ENCODE data around the gene ABCC9.

Gene ABCC9

DNA sequence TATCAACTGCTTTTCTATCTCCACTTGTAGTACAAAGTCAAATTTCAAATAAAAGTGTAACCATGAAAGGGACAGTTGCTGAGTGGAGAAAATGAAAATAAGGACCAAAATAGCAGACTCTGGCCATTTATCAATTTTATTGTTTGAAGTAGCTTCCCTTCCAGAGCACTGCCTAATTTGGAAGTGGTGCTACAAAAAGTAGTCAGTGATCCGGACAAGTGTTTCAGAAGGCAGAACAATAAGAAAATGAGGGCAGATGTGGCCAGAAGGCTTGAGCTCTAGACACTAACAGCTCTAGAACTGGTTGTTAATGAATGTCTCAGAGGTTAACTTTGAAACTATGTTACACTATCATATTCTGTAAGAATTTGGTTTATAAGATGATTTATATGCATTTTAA, 48.9 kb downstream of the ABCC9 start:
- H3K4me3 ChIP-seq (ENCODE audit: low read depth, low read length) = no peak overlapping the region
- TF ChIP-seq, protein P1, sequence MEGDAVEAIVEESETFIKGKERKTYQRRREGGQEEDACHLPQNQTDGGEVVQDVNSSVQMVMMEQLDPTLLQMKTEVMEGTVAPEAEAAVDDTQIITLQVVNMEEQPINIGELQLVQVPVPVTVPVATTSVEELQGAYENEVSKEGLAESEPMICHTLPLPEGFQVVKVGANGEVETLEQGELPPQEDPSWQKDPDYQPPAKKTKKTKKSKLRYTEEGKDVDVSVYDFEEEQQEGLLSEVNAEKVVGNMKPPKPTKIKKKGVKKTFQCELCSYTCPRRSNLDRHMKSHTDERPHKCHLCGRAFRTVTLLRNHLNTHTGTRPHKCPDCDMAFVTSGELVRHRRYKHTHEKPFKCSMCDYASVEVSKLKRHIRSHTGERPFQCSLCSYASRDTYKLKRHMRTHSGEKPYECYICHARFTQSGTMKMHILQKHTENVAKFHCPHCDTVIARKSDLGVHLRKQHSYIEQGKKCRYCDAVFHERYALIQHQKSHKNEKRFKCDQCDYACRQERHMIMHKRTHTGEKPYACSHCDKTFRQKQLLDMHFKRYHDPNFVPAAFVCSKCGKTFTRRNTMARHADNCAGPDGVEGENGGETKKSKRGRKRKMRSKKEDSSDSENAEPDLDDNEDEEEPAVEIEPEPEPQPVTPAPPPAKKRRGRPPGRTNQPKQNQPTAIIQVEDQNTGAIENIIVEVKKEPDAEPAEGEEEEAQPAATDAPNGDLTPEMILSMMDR (IDR thresholded peaks at IDR 0.05; ENCODE audit: low read depth, low read length) = no peak
- no peak for DNase-seq (ENCODE audit: low read depth, low spot score)
- in situ Hi-C loops (cut with HindIII; ENCODE audit: low sequenced_read_pairs) = no loop called here

DNA sequence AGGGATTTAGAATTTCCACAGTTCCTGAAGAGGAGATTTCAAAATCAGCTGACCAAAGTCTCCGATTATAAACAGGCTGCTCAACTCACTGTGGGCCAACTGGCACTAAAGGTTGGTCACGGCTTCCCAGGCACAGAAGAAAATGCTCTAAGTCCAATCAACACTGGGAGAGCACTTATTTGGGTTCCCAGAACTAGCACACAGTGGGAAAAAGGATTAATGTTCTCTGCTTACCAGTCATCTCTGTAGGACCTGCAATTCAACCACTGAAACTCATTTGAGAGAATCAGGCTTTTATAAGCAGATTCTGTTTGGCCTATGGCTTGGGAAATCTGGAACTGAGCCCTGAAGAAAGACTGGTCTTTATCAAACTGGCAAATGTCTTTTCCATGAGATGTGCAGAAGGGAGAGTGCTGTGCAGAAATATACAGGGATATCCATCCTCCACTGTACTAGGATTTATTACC, 49.4 kb downstream of the ABCC9 start:
- no peak for DNase-seq (ENCODE audit: low read depth, low spot score)
- in situ Hi-C loops (cut with HindIII; ENCODE audit: low sequenced_read_pairs) = no loop called here
- no peak overlapping the region for H3K4me3 ChIP-seq (ENCODE audit: low read depth, low read length)
- TF ChIP-seq, protein P1 (IDR thresholded peaks at IDR 0.05; ENCODE audit: low read depth, low read length) = no peak

DNA sequence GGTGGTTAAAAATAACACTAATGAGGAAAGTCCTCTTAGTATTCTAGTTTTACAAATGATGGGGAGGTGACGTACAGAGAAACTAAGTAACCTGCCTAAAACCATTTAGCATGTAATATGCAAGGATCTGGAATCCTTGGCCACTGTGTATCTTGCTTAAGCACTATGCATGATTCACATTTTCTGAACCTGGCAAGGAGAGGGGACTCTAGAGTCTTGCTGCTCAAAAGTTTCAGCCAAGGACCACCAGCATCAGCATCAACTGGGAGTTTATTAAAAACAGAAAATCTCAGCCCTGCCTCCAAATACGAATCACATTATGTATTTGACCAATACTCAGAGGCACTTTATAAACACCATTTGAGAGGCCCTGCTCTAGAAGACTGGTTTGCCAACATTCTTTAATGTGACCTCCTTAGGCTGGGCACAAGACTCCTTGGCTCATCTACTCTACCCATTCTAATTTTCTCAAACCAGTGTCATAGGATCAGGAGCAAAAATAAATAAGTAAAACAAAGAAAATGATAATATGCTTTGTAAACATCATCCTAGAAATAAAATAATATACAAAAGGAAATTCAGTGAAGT, 52.9 kb downstream of the ABCC9 start:
- TF ChIP-seq, protein P1 (IDR thresholded peaks at IDR 0.05; ENCODE audit: low read depth, low read length) = no peak
- no peak for DNase-seq (ENCODE audit: low read depth, low spot score)
- H3K4me3 ChIP-seq (ENCODE audit: low read depth, low read length) = no peak overlapping the region
- in situ Hi-C loops (cut with HindIII; ENCODE audit: low sequenced_read_pairs) = no loop called here

DNA sequence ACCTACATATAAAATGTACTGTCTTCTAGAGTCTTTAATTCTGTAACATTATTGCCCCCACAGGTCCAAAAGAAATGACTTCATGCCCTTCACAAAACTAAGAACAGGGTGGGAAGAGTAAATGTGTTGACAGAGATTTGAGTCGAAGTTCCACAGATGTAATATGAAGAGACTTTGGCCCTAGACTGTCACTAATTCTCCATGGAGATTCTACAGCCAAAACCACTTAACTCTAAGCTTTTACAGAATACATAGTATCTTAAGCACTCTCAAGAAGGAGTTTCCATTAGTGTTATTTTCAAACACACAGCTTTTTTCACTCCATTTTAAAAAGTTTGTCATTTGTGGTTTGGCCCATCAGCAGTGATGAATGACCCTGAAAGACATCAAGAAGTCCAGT, 56.3 kb downstream of the ABCC9 start:
- in situ Hi-C loops (cut with HindIII; ENCODE audit: low sequenced_read_pairs) = no loop called here
- TF ChIP-seq, protein P1 (IDR thresholded peaks at IDR 0.05; ENCODE audit: low read depth, low read length) = no peak
- H3K4me3 ChIP-seq (ENCODE audit: low read depth, low read length) = no peak overlapping the region
- no peak for DNase-seq (ENCODE audit: low read depth, low spot score)

DNA sequence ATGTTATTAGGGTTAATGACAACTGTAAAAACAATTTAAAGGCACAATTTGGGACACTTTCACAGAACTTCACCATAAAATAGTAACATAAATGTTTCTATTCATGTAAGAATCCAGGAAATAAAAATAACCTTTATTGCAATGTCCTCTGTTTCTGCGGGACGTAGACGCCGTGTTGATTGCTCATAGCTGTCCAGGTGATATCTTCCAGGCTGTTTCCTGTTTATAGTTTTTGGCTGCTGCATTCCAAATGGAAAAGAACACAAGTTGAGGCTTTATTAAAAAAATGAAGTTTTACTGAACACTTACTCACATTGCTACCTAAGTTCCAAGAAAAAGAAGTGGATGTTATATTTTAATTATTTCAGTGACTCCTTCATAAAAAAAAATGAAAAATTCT, 58.6 kb downstream of the ABCC9 start:
- no peak overlapping the region for H3K4me3 ChIP-seq (ENCODE audit: low read depth, low read length)
- DNase-seq (ENCODE audit: low read depth, low spot score) = no peak
- in situ Hi-C loops (cut with HindIII; ENCODE audit: low sequenced_read_pairs) = no loop called here
- TF ChIP-seq, protein P1 (IDR thresholded peaks at IDR 0.05; ENCODE audit: low read depth, low read length) = no peak

DNA sequence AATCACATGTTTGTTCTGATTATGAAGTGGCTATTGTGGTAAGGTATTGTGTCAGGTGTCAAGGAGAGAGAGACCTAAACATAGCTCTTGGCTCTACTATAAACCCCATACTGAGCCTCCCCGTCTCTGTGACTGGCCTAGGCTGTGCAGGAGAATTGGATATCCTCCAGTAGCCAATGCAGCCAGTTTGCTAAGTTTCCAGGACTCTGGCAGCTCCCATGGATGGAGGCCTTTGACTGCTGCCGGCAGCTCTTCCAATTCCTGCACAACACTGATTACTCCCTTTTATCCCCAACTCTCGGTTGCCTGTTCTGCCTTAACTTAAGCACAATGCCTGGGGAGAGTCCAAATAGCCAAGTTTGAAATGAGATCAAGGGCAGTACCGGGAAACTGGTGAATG, 59.3 kb downstream of the ABCC9 start:
- in situ Hi-C loops (cut with HindIII; ENCODE audit: low sequenced_read_pairs) = no loop called here
- TF ChIP-seq, protein P1 (IDR thresholded peaks at IDR 0.05; ENCODE audit: low read depth, low read length) = no peak
- DNase-seq (ENCODE audit: low read depth, low spot score) = no peak
- no peak overlapping the region for H3K4me3 ChIP-seq (ENCODE audit: low read depth, low read length)

All from astrocyte of the spinal cord (primary cell).